AG04449 (cell line): ENCODE measurements around the gene ANK2.

Experiments used
- CTCF ChIA-PET: fragments of 350-600 bp; formaldehyde crosslinking; extraction: SDS; loops from one replicate; lab custom pipeline; 2021; ENCODE audit warnings: antibody characterized with exemption; lab: Yijun Ruan, JAX
- POLR2A ChIA-PET: fragments of 400-600, 350-600 bp; formaldehyde crosslinking; extraction: SDS; loops from one replicate; lab custom pipeline; 2020; ENCODE audit warnings: antibody characterized with exemption, inconsistent platforms; lab: Yijun Ruan, JAX
- DNase-seq: peaks from one replicate; pipeline ENCODE4 v3.0.0-alpha.2; 2010; ENCODE audit warnings: low read depth, low spot score
- H3K4me3 ChIP-seq: 2 replicates; pipeline ENCODE4 v1.5.1; 2011; ENCODE audit warnings: low read depth, mild to moderate bottlenecking, control low read depth, low read length
- CTCF ChIP-seq: IDR thresholded peaks from one replicate; pipeline ENCODE4 v1.5.1; 2011; ENCODE audit warnings: mild to moderate bottlenecking, moderate library complexity, low read length, control low read depth, inconsistent platforms; ENCODE audit not compliant: insufficient read depth; ENCODE audit errors: missing control alignments

Gene ANK2

GRCh38 chr4:113378836-113379235 is 329.4 kb downstream of the ANK2 start:
- CTCF ChIA-PET: no interaction called here

GRCh38 chr4:113382704-113383103 is 333.3 kb downstream of the ANK2 start:
- POLR2A ChIA-PET: no interaction called here
- H3K4me3 ChIP-seq: no peak overlapping the region
- CTCF ChIA-PET: interaction anchor here (0.7 to 1.8 kb wide), 2 partner anchors 10 to 105 kb away, joined by 3 to 5 read pairs; no protein-coding TSS in a partner anchor
- DNase-seq: no peak
- TF ChIP-seq CTCF: no peak

More at GRCh38 chr4:113378836-113379235, 329.4 kb downstream of the ANK2 start:
- no peak overlapping the region for H3K4me3 ChIP-seq
- no peak for TF ChIP-seq CTCF
- DNase-seq: no peak
- POLR2A ChIA-PET: no interaction called here

- ChIA-PET POLR2A (no interaction called here), CTCF (interaction anchor here (0.6 to 1.8 kb wide), 4 partner anchors 10 to 105 kb away, joined by 3 to 5 read pairs (median 4); no protein-coding TSS in a partner anchor)
- DNase-seq: no peak
- no peak overlapping the region for H3K4me3 ChIP-seq
- TF ChIP-seq CTCF: no peak
Measured at GRCh38 chr4:113383111-113383785, 333.8 kb downstream of the ANK2 start.

- H3K4me3 ChIP-seq: no peak overlapping the region
- no peak for DNase-seq
- no peak for TF ChIP-seq CTCF
- POLR2A ChIA-PET: no interaction called here
- CTCF ChIA-PET: interaction anchor here (1.8 kb wide), 1 partner anchor 11 kb away, joined by 11 read pairs; no protein-coding TSS in a partner anchor
Measured at GRCh38 chr4:113384600-113384999, 335.1 kb downstream of the ANK2 start.

GRCh38 chr4:113385281-113385899 is 335.9 kb downstream of the ANK2 start:
- DNase-seq: no peak
- no peak overlapping the region for H3K4me3 ChIP-seq
- no peak for TF ChIP-seq CTCF
- CTCF ChIA-PET: interaction anchor here (1.3 to 1.8 kb wide), 2 partner anchors 10 to 11 kb away, joined by 4 to 11 read pairs; no protein-coding TSS in a partner anchor
- POLR2A ChIA-PET: no interaction called here

- CTCF ChIA-PET: interaction anchor here (1.1 kb wide), 1 partner anchor 996 kb away, joined by 3 read pairs; no protein-coding TSS in a partner anchor
- no peak for TF ChIP-seq CTCF
- POLR2A ChIA-PET: no interaction called here
- no peak for DNase-seq
- no peak overlapping the region for H3K4me3 ChIP-seq
Measured at GRCh38 chr4:113389160-113389559, 339.7 kb downstream of the ANK2 start.
